PC-9 (cell line): Measurements from ENCODE around the gene CLEC18B.

Experiments
- CTCF ChIP-seq: fragments of 200-600 bp; sonication (generic); conservative IDR thresholded peaks from 2 replicates; pipeline ENCODE4 v1.6.1; 2017; ENCODE audit warnings: mixed run types, antibody characterized with exemption, mild to moderate bottlenecking, moderate library complexity
- EZH2 ChIP-seq: fragments of 200-600 bp; sonication (generic); IDR thresholded peaks from 2 replicates; pipeline ENCODE4 v1.8.0; 2017; ENCODE audit warnings: antibody characterized with exemption, low read depth

DNA sequence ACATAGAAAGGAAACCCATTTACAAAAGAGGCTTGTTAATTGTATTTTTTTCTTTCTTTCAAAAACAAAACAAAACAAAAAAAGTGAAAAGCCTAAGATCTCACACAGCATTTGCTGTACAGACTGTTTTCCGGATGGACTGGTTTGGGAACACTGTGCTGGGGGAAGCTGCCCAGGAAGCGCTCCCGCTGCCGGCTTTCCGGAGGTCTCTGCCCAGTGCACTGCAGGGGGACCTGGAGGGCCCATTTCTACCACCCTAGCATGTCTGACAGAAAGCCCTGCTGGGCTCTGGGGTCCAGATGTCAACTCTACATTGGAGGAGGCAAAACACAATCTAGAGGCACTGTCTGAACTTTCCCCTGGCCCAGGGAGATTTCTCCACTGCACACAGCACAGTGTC lies 26.3 kb upstream of the CLEC18B start:
- no peak for TF ChIP-seq EZH2
- TF ChIP-seq CTCF: no peak
